Mononuclear cell (primary cell): ENCODE measurements around the gene KLK6. TPM values are rescaled to one million over a fixed set of nuclear protein-coding genes. Genes with fewer than 3 reads are reported as not detected.
"Not testable (repeated sequence)": the region's sequence is repeated elsewhere in the genome, so short reads cannot be mapped to it uniquely, and the experiment has no call there.

ENCODE experiments used
- H3K27me3 ChIP-seq: 2 replicates; pipeline ENCODE4 v1.6.0; 2011; ENCODE audit warnings: low read length, control low read depth; ENCODE audit not compliant: insufficient read depth
- H3K4me1 ChIP-seq: 2 replicates; pipeline ENCODE4 v1.5.1; 2011; ENCODE audit warnings: mild to moderate bottlenecking, low read length, control low read depth; ENCODE audit not compliant: insufficient read depth
- H3K4me3 ChIP-seq: 2 replicates; pipeline ENCODE4 v1.5.1; 2011; ENCODE audit warnings: mild to moderate bottlenecking, low read length, moderate library complexity
- H3K9me3 ChIP-seq: 2 replicates; pipeline ENCODE4 v1.5.1; 2011; ENCODE audit warnings: low read depth, mild to moderate bottlenecking, control low read depth, low read length
- total RNA-seq: library from RNA; depleted of rRNA; stranded (reverse); fragments of >200 nt; gene quantifications from one replicate; pipeline ENCODE4 v1.2.3, GENCODE V29; 2012

Gene KLK6
- total RNA-seq, 1 donor: not detected

GRCh38 chr19:50975766-50976165 lies 6.4 kb upstream of the KLK6 start:
- H3K4me3 ChIP-seq: no peak overlapping the region
- H3K27me3 ChIP-seq: no peaks in the 10 kb centered on the region
- H3K4me1 ChIP-seq: no peaks in the 10 kb centered on the region
- no peaks in the 10 kb centered on the region for H3K9me3 ChIP-seq

- H3K4me3 ChIP-seq: no peak overlapping the region
- H3K9me3 ChIP-seq: no peaks in the 10 kb centered on the region
- H3K4me1 ChIP-seq: no peaks in the 10 kb centered on the region
- H3K27me3 ChIP-seq: no peaks in the 10 kb centered on the region
Measured at GRCh38 chr19:50974702-50975556, 5.5 kb upstream of the KLK6 start.

- Histone ChIP-seq H3K4me1 (no peaks in the 10 kb centered on the region), H3K4me3 (no peak overlapping the region), H3K9me3 (no peaks in the 10 kb centered on the region), H3K27me3 (no peaks in the 10 kb centered on the region)
Measured at GRCh38 chr19:50972795-50973376, 3.5 kb upstream of the KLK6 start.

GRCh38 chr19:50969810-50970209 lies 419 bp upstream of the KLK6 start:
- not testable (repeated sequence) for H3K27me3 ChIP-seq, H3K4me1 ChIP-seq, H3K9me3 ChIP-seq, H3K4me3 ChIP-seq

GRCh38 chr19:50968716-50969412 lies 527 bp downstream of the KLK6 start:
- H3K27me3 ChIP-seq: no peaks in the 10 kb centered on the region
- no peak overlapping the region for H3K4me3 ChIP-seq
- H3K9me3 ChIP-seq: no peaks in the 10 kb centered on the region
- H3K4me1 ChIP-seq: no peaks in the 10 kb centered on the region

GRCh38 chr19:50967929-50968715 lies 1.3 kb downstream of the KLK6 start:
- no peak overlapping the region for H3K4me3 ChIP-seq
- H3K4me1 ChIP-seq: no peaks in the 10 kb centered on the region
- H3K27me3 ChIP-seq: no peaks in the 10 kb centered on the region

GRCh38 chr19:50964266-50964665 lies 5.1 kb downstream of the KLK6 start:
- no peak overlapping the region for H3K4me3 ChIP-seq
- H3K27me3 ChIP-seq: no peaks in the 10 kb centered on the region
- H3K9me3 ChIP-seq: no peaks in the 10 kb centered on the region
- no peaks in the 10 kb centered on the region for H3K4me1 ChIP-seq

More at GRCh38 chr19:50967929-50968715, 1.3 kb downstream of the KLK6 start:
- H3K9me3 ChIP-seq: no peaks in the 10 kb centered on the region

GRCh38 chr19:50963381-50963780 lies 6.0 kb downstream of the KLK6 start:
- no peaks in the 10 kb centered on the region for H3K27me3 ChIP-seq
- no peaks in the 10 kb centered on the region for H3K9me3 ChIP-seq
- no peaks in the 10 kb centered on the region for H3K4me1 ChIP-seq

GRCh38 chr19:50962245-50962644 lies 7.1 kb downstream of the KLK6 start:
- no peaks in the 10 kb centered on the region for H3K4me1 ChIP-seq
- no peaks in the 10 kb centered on the region for H3K27me3 ChIP-seq
- no peaks in the 10 kb centered on the region for H3K9me3 ChIP-seq

More at GRCh38 chr19:50963381-50963780, 6.0 kb downstream of the KLK6 start:
- no peak overlapping the region for H3K4me3 ChIP-seq

GRCh38 chr19:50959731-50960500 lies 9.5 kb downstream of the KLK6 start:
- no peaks in the 10 kb centered on the region for H3K9me3 ChIP-seq
- no peaks in the 10 kb centered on the region for H3K27me3 ChIP-seq
- H3K4me1 ChIP-seq: no peaks in the 10 kb centered on the region
- H3K4me3 ChIP-seq: no peak overlapping the region

More at GRCh38 chr19:50962245-50962644, 7.1 kb downstream of the KLK6 start:
- no peak overlapping the region for H3K4me3 ChIP-seq

GRCh38 chr19:50957587-50957986 lies 11.8 kb downstream of the KLK6 start:
- Histone ChIP-seq H3K9me3 (no peaks in the 10 kb centered on the region), H3K4me3 (no peak overlapping the region), H3K27me3 (no peaks in the 10 kb centered on the region)

GRCh38 chr19:50952910-50953309 lies 16.5 kb downstream of the KLK6 start, which contains the start of gene KLK5:
Gene KLK5, minus strand, starts transcription at chr19:50953038. Its CDS starts 381 bp downstream, at chr19:50952657.
- no peaks in the 10 kb centered on the region for H3K9me3 ChIP-seq
- no peaks in the 10 kb centered on the region for H3K27me3 ChIP-seq
- H3K4me1 ChIP-seq: no peaks in the 10 kb centered on the region
- H3K4me3 ChIP-seq: no peak within 1 kb of the TSS

More at GRCh38 chr19:50957587-50957986, 11.8 kb downstream of the KLK6 start:
- no peaks in the 10 kb centered on the region for H3K4me1 ChIP-seq

GRCh38 chr19:50949861-50950260 lies 19.5 kb downstream of the KLK6 start:
- no peaks in the 10 kb centered on the region for H3K27me3 ChIP-seq
- no peak overlapping the region for H3K4me3 ChIP-seq
- H3K4me1 ChIP-seq: no peaks in the 10 kb centered on the region
- no peaks in the 10 kb centered on the region for H3K9me3 ChIP-seq

GRCh38 chr19:50947123-50947522 lies 22.3 kb downstream of the KLK6 start:
- no peaks in the 10 kb centered on the region for H3K4me1 ChIP-seq
- no peaks in the 10 kb centered on the region for H3K9me3 ChIP-seq
- no peaks in the 10 kb centered on the region for H3K27me3 ChIP-seq
- H3K4me3 ChIP-seq: no peak overlapping the region
